Measurements from ENCODE around the gene SNTN.

SNTN gene

GRCh38 chr3:63662500-63662899 lies 10.0 kb downstream of the SNTN start:
- no peak for DNase-seq
- H3K27ac ChIP-seq (ENCODE audit: insufficient read depth, low read length, poor library complexity, severe bottlenecking), result no peak overlapping the region
- H3K36me3 ChIP-seq (ENCODE audit: control insufficient read depth, insufficient read depth, low read length), result no peaks in the 10 kb centered on the region
- no peaks in the 10 kb centered on the region for H3K9me3 ChIP-seq (ENCODE audit: control insufficient read depth, low read length)
- H3K4me1 ChIP-seq (ENCODE audit: control insufficient read depth, insufficient read depth, low read length, poor library complexity, severe bottlenecking), result no peaks in the 10 kb centered on the region
- H3K4me3 ChIP-seq (ENCODE audit: insufficient read depth, low read depth, low read length, poor library complexity, severe bottlenecking), result no peak overlapping the region
- H3K27me3 ChIP-seq (replicated peaks; ENCODE audit: control insufficient read depth, insufficient read depth, low read length, poor library complexity, severe bottlenecking), result no peaks in the 10 kb centered on the region

- no peaks in the 10 kb centered on the region for H3K9me3 ChIP-seq (ENCODE audit: control insufficient read depth, low read length)
- H3K27ac ChIP-seq (ENCODE audit: insufficient read depth, low read length, poor library complexity, severe bottlenecking), result no peak overlapping the region
- no peaks in the 10 kb centered on the region for H3K4me1 ChIP-seq (ENCODE audit: control insufficient read depth, insufficient read depth, low read length, poor library complexity, severe bottlenecking)
- H3K36me3 ChIP-seq (ENCODE audit: control insufficient read depth, insufficient read depth, low read length), result no peaks in the 10 kb centered on the region
- DNase-seq, result no peak
- H3K4me3 ChIP-seq (ENCODE audit: insufficient read depth, low read depth, low read length, poor library complexity, severe bottlenecking), result no peak overlapping the region
- no peaks in the 10 kb centered on the region for H3K27me3 ChIP-seq (replicated peaks; ENCODE audit: control insufficient read depth, insufficient read depth, low read length, poor library complexity, severe bottlenecking)
Observed at GRCh38 chr3:63670544-63670943, 18.1 kb downstream of the SNTN start.

GRCh38 chr3:63673111-63673510 lies 20.6 kb downstream of the SNTN start:
- Histone ChIP-seq H3K27ac (ENCODE audit: insufficient read depth, low read length, poor library complexity, severe bottlenecking) (no peak overlapping the region), H3K4me1 (ENCODE audit: control insufficient read depth, insufficient read depth, low read length, poor library complexity, severe bottlenecking) (no peaks in the 10 kb centered on the region), H3K9me3 (ENCODE audit: control insufficient read depth, low read length) (no peaks in the 10 kb centered on the region)

GRCh38 chr3:63674586-63674985 lies 22.1 kb downstream of the SNTN start:
- Histone ChIP-seq H3K9me3 (ENCODE audit: control insufficient read depth, low read length) (no peaks in the 10 kb centered on the region), H3K4me3 (ENCODE audit: insufficient read depth, low read depth, low read length, poor library complexity, severe bottlenecking) (no peak overlapping the region), H3K36me3 (ENCODE audit: control insufficient read depth, insufficient read depth, low read length) (no peaks in the 10 kb centered on the region), H3K27ac (ENCODE audit: insufficient read depth, low read length, poor library complexity, severe bottlenecking) (no peak overlapping the region), H3K27me3 (replicated peaks; ENCODE audit: control insufficient read depth, insufficient read depth, low read length, poor library complexity, severe bottlenecking) (no peaks in the 10 kb centered on the region), H3K4me1 (ENCODE audit: control insufficient read depth, insufficient read depth, low read length, poor library complexity, severe bottlenecking) (no peaks in the 10 kb centered on the region)
- no peak for DNase-seq

More at GRCh38 chr3:63673111-63673510, 20.6 kb downstream of the SNTN start:
- no peak for DNase-seq
- Histone ChIP-seq H3K4me3 (ENCODE audit: insufficient read depth, low read depth, low read length, poor library complexity, severe bottlenecking) (no peak overlapping the region), H3K36me3 (ENCODE audit: control insufficient read depth, insufficient read depth, low read length) (no peaks in the 10 kb centered on the region), H3K27me3 (replicated peaks; ENCODE audit: control insufficient read depth, insufficient read depth, low read length, poor library complexity, severe bottlenecking) (no peaks in the 10 kb centered on the region)

- Histone ChIP-seq H3K27me3 (replicated peaks; ENCODE audit: control insufficient read depth, insufficient read depth, low read length, poor library complexity, severe bottlenecking) (no peaks in the 10 kb centered on the region), H3K9me3 (ENCODE audit: control insufficient read depth, low read length) (no peaks in the 10 kb centered on the region), H3K4me1 (ENCODE audit: control insufficient read depth, insufficient read depth, low read length, poor library complexity, severe bottlenecking) (no peaks in the 10 kb centered on the region), H3K4me3 (ENCODE audit: insufficient read depth, low read depth, low read length, poor library complexity, severe bottlenecking) (no peak overlapping the region), H3K27ac (ENCODE audit: insufficient read depth, low read length, poor library complexity, severe bottlenecking) (no peak overlapping the region), H3K36me3 (ENCODE audit: control insufficient read depth, insufficient read depth, low read length) (no peaks in the 10 kb centered on the region)
- DNase-seq, result no peak
Observed at GRCh38 chr3:63679186-63679585, 26.7 kb downstream of the SNTN start.

GRCh38 chr3:63684081-63684480 lies 31.6 kb downstream of the SNTN start:
- no peak overlapping the region for H3K4me3 ChIP-seq (ENCODE audit: insufficient read depth, low read depth, low read length, poor library complexity, severe bottlenecking)
- H3K27me3 ChIP-seq (replicated peaks; ENCODE audit: control insufficient read depth, insufficient read depth, low read length, poor library complexity, severe bottlenecking), result no peaks in the 10 kb centered on the region
- DNase-seq, result no peak
- no peaks in the 10 kb centered on the region for H3K4me1 ChIP-seq (ENCODE audit: control insufficient read depth, insufficient read depth, low read length, poor library complexity, severe bottlenecking)
- H3K27ac ChIP-seq (ENCODE audit: insufficient read depth, low read length, poor library complexity, severe bottlenecking), result no peak overlapping the region
- H3K9me3 ChIP-seq (ENCODE audit: control insufficient read depth, low read length), result no peaks in the 10 kb centered on the region
- no peaks in the 10 kb centered on the region for H3K36me3 ChIP-seq (ENCODE audit: control insufficient read depth, insufficient read depth, low read length)

GRCh38 chr3:63685340-63685739 lies 32.9 kb downstream of the SNTN start:
- Histone ChIP-seq H3K4me3 (ENCODE audit: insufficient read depth, low read depth, low read length, poor library complexity, severe bottlenecking) (no peak overlapping the region), H3K27me3 (replicated peaks; ENCODE audit: control insufficient read depth, insufficient read depth, low read length, poor library complexity, severe bottlenecking) (no peaks in the 10 kb centered on the region), H3K36me3 (ENCODE audit: control insufficient read depth, insufficient read depth, low read length) (no peaks in the 10 kb centered on the region), H3K27ac (ENCODE audit: insufficient read depth, low read length, poor library complexity, severe bottlenecking) (no peak overlapping the region), H3K4me1 (ENCODE audit: control insufficient read depth, insufficient read depth, low read length, poor library complexity, severe bottlenecking) (no peaks in the 10 kb centered on the region), H3K9me3 (ENCODE audit: control insufficient read depth, low read length) (no peaks in the 10 kb centered on the region)
- DNase-seq, result no peak

- DNase-seq, result no peak
- H3K27ac ChIP-seq (ENCODE audit: insufficient read depth, low read length, poor library complexity, severe bottlenecking), result no peak overlapping the region
- H3K4me3 ChIP-seq (ENCODE audit: insufficient read depth, low read depth, low read length, poor library complexity, severe bottlenecking), result no peak overlapping the region
- no peaks in the 10 kb centered on the region for H3K9me3 ChIP-seq (ENCODE audit: control insufficient read depth, low read length)
- H3K4me1 ChIP-seq (ENCODE audit: control insufficient read depth, insufficient read depth, low read length, poor library complexity, severe bottlenecking), result no peaks in the 10 kb centered on the region
- H3K36me3 ChIP-seq (ENCODE audit: control insufficient read depth, insufficient read depth, low read length), result no peaks in the 10 kb centered on the region
- H3K27me3 ChIP-seq (replicated peaks; ENCODE audit: control insufficient read depth, insufficient read depth, low read length, poor library complexity, severe bottlenecking), result no peaks in the 10 kb centered on the region
Observed at GRCh38 chr3:63687278-63688225, 35.1 kb downstream of the SNTN start.

GRCh38 chr3:63689285-63689684 lies 36.8 kb downstream of the SNTN start:
- DNase-seq, result no peak
- no peak overlapping the region for H3K27ac ChIP-seq (ENCODE audit: insufficient read depth, low read length, poor library complexity, severe bottlenecking)
- H3K4me3 ChIP-seq (ENCODE audit: insufficient read depth, low read depth, low read length, poor library complexity, severe bottlenecking), result no peak overlapping the region
- H3K4me1 ChIP-seq (ENCODE audit: control insufficient read depth, insufficient read depth, low read length, poor library complexity, severe bottlenecking), result no peaks in the 10 kb centered on the region
- H3K27me3 ChIP-seq (replicated peaks; ENCODE audit: control insufficient read depth, insufficient read depth, low read length, poor library complexity, severe bottlenecking), result no peaks in the 10 kb centered on the region
- H3K9me3 ChIP-seq (ENCODE audit: control insufficient read depth, low read length), result no peaks in the 10 kb centered on the region
- H3K36me3 ChIP-seq (ENCODE audit: control insufficient read depth, insufficient read depth, low read length), result no peaks in the 10 kb centered on the region

- DNase-seq, result no peak
- no peaks in the 10 kb centered on the region for H3K27me3 ChIP-seq (replicated peaks; ENCODE audit: control insufficient read depth, insufficient read depth, low read length, poor library complexity, severe bottlenecking)
- H3K27ac ChIP-seq (ENCODE audit: insufficient read depth, low read length, poor library complexity, severe bottlenecking), result no peak overlapping the region
- H3K4me3 ChIP-seq (ENCODE audit: insufficient read depth, low read depth, low read length, poor library complexity, severe bottlenecking), result no peak overlapping the region
- no peaks in the 10 kb centered on the region for H3K36me3 ChIP-seq (ENCODE audit: control insufficient read depth, insufficient read depth, low read length)
- H3K4me1 ChIP-seq (ENCODE audit: control insufficient read depth, insufficient read depth, low read length, poor library complexity, severe bottlenecking), result no peaks in the 10 kb centered on the region
- no peaks in the 10 kb centered on the region for H3K9me3 ChIP-seq (ENCODE audit: control insufficient read depth, low read length)
Observed at GRCh38 chr3:63693351-63693750, 40.9 kb downstream of the SNTN start.

All from effector memory CD4-positive, alpha-beta T cell (primary cell).